SK-N-SH treated with all-trans-retinoic acid at 6 μM for 48 hours (cell line): ENCODE data around the gene TUBB1.

Experiments
- ATAC-seq: fragments of 200-7000 bp; cut with Tn5 transposase; 3 replicates; pipeline ENCODE4 v1.9.1; 2020; ENCODE audit warnings: mild to moderate bottlenecking, moderate library complexity
- ARNTL ChIP-seq: fragments of 450-650 bp; formaldehyde crosslinking; IDR thresholded peaks from 2 replicates; pipeline ENCODE4 v1.5.0; 2020; ENCODE audit warnings: low read depth, mild to moderate bottlenecking, moderate library complexity, borderline replicate concordance
- BACH2 ChIP-seq: fragments of 250-450 bp; sonication (Bioruptor Pico); IDR thresholded peaks from 2 replicates; pipeline ENCODE4 v1.9.0; 2021; ENCODE audit warnings: mild to moderate bottlenecking, borderline replicate concordance
- CREB5 ChIP-seq: fragments of 250-450 bp; sonication (Bioruptor Pico); IDR thresholded peaks from 2 replicates; pipeline ENCODE4 v1.5.1; 2020; ENCODE audit warnings: low read depth, mild to moderate bottlenecking, moderate library complexity
- CSDC2 ChIP-seq: fragments of 250-450 bp; sonication (Bioruptor Pico); IDR thresholded peaks from 2 replicates; pipeline ENCODE4 v1.5.0; 2020; ENCODE audit warnings: mild to moderate bottlenecking, moderate library complexity
- ESRRG ChIP-seq: fragments of 250-450 bp; sonication (Bioruptor Pico); IDR thresholded peaks from 2 replicates; pipeline ENCODE4 v1.6.1; 2021; ENCODE audit warnings: mild to moderate bottlenecking
- GLIS3 ChIP-seq: fragments of 250-450 bp; sonication (Bioruptor Pico); IDR thresholded peaks from 2 replicates; pipeline ENCODE4 v1.5.0; 2020; ENCODE audit warnings: mild to moderate bottlenecking, moderate library complexity
- ISL1 ChIP-seq: fragments of 250-450 bp; sonication (Bioruptor Pico); IDR thresholded peaks from 2 replicates; pipeline ENCODE4 v2.1.2; 2022; ENCODE audit warnings: mild to moderate bottlenecking, moderate library complexity
- OSR1 ChIP-seq: fragments of 250-450 bp; sonication (Bioruptor Pico); IDR thresholded peaks from 2 replicates; pipeline ENCODE4 v1.8.0; 2022; ENCODE audit warnings: moderate library complexity, mild to moderate bottlenecking, inconsistent platforms
- PATZ1 ChIP-seq: fragments of 250-450 bp; sonication (Bioruptor Pico); IDR thresholded peaks from 2 replicates; pipeline ENCODE4 v1.8.0; 2020; ENCODE audit warnings: mild to moderate bottlenecking, moderate library complexity, borderline replicate concordance
- POU6F1 ChIP-seq: fragments of 250-450 bp; sonication (Bioruptor Pico); IDR thresholded peaks from 2 replicates; pipeline ENCODE4 v1.8.0; 2021; ENCODE audit warnings: low read depth, mild to moderate bottlenecking, moderate library complexity, borderline replicate concordance
- PPARA ChIP-seq: fragments of 250-450 bp; sonication (Bioruptor Pico); IDR thresholded peaks from 2 replicates; pipeline ENCODE4 v1.5.0; 2020; ENCODE audit warnings: mild to moderate bottlenecking, borderline replicate concordance
- RARB ChIP-seq: fragments of 250-450 bp; sonication (Bioruptor Pico); IDR thresholded peaks from 2 replicates; pipeline ENCODE4 v1.8.0; 2021; ENCODE audit warnings: mild to moderate bottlenecking, moderate library complexity
- SNAI2 ChIP-seq: fragments of 250-450 bp; sonication (Bioruptor Pico); IDR thresholded peaks from 2 replicates; pipeline ENCODE4 v1.5.0; 2020; ENCODE audit warnings: mild to moderate bottlenecking, moderate library complexity
- TCF4 ChIP-seq: fragments of 250-450 bp; sonication (Bioruptor Pico); IDR thresholded peaks from 2 replicates; pipeline ENCODE4 v1.8.0; 2021; ENCODE audit warnings: mild to moderate bottlenecking, moderate library complexity, borderline replicate concordance
- ZC3H10 ChIP-seq: fragments of 250-450 bp; sonication (Bioruptor Pico); IDR thresholded peaks from 2 replicates; pipeline ENCODE4 v1.5.1; 2021; ENCODE audit warnings: mild to moderate bottlenecking, moderate library complexity
- ZFP30 ChIP-seq: fragments of 450-650 bp; formaldehyde crosslinking; IDR thresholded peaks from 2 replicates; pipeline ENCODE4 v1.5.0; 2022; ENCODE audit warnings: mild to moderate bottlenecking, moderate library complexity
- ZNF565 ChIP-seq: fragments of 450-650 bp; formaldehyde crosslinking; conservative IDR thresholded peaks from 2 replicates; pipeline ENCODE4 v1.5.0; 2020; ENCODE audit warnings: low read depth, mild to moderate bottlenecking, moderate library complexity
- ZNF70 ChIP-seq: fragments of 450-650 bp; formaldehyde crosslinking; IDR thresholded peaks from 2 replicates; pipeline ENCODE4 v1.5.0; 2020; ENCODE audit warnings: mild to moderate bottlenecking, moderate library complexity
- ZNF8 ChIP-seq: fragments of 450-650 bp; formaldehyde crosslinking; IDR thresholded peaks from 2 replicates; pipeline ENCODE4 v1.5.0; 2020; ENCODE audit warnings: mild to moderate bottlenecking, moderate library complexity
- TF ChIP-seq, protein P1 (sequence below): fragments of 250-450 bp; sonication (Bioruptor Pico); IDR thresholded peaks from 2 replicates; pipeline ENCODE4 v1.5.0; 2020; ENCODE audit warnings: mild to moderate bottlenecking, moderate library complexity

The TUBB1 gene

DNA sequence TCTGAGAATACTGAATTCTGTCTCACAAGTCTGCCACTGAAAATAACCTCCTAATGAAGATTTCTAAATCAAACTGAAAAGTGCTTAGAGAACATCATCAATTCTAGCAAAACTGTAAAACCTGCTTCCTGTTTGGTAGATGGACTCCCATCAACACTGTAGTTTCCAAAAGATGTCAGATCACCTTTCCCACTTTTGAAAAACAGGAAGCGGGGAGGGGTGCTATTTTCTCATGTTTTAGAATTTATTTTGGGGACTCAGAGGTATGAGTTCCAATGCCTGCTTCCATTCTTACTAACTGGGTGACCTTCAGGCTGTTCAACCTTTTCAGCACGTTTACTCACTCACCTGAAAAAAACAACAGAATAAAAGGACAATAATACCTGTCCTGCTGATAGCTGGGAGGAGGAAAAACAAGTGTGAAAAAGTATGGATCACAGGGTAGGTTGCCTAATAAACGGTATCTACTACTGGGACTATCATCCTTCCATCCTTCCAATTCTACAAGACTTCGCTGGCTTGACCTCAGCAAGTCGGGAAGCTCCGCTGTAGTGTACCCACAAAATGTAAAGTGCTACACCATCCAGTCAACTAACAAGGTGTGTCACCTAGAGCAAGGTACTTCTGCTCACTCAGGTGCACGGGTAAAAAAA is 11.8 kb downstream of the TUBB1 start (continued):
- TF ChIP-seq, protein P1, sequence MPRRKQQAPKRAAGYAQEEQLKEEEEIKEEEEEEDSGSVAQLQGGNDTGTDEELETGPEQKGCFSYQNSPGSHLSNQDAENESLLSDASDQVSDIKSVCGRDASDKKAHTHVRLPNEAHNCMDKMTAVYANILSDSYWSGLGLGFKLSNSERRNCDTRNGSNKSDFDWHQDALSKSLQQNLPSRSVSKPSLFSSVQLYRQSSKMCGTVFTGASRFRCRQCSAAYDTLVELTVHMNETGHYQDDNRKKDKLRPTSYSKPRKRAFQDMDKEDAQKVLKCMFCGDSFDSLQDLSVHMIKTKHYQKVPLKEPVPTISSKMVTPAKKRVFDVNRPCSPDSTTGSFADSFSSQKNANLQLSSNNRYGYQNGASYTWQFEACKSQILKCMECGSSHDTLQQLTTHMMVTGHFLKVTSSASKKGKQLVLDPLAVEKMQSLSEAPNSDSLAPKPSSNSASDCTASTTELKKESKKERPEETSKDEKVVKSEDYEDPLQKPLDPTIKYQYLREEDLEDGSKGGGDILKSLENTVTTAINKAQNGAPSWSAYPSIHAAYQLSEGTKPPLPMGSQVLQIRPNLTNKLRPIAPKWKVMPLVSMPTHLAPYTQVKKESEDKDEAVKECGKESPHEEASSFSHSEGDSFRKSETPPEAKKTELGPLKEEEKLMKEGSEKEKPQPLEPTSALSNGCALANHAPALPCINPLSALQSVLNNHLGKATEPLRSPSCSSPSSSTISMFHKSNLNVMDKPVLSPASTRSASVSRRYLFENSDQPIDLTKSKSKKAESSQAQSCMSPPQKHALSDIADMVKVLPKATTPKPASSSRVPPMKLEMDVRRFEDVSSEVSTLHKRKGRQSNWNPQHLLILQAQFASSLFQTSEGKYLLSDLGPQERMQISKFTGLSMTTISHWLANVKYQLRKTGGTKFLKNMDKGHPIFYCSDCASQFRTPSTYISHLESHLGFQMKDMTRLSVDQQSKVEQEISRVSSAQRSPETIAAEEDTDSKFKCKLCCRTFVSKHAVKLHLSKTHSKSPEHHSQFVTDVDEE = no peak
- TF ChIP-seq ESRRG (CRISPR knock-in tag) = no peak
- TF ChIP-seq CREB5 (CRISPR knock-in tag) = no peak
- TF ChIP-seq ZNF8 (CRISPR knock-in tag) = no peak
- TF ChIP-seq SNAI2 (CRISPR knock-in tag) = no peak
- TF ChIP-seq ISL1 (CRISPR knock-in tag) = no peak
- no peak for TF ChIP-seq ARNTL (CRISPR knock-in tag)

- no peak for ATAC-seq
- TF ChIP-seq PATZ1 (no peak), ZNF70 (CRISPR knock-in tag) (no peak), RARB (CRISPR knock-in tag) (no peak), ZC3H10 (CRISPR knock-in tag) (no peak), ZNF565 (CRISPR knock-in tag) (no peak), ISL1 (CRISPR knock-in tag) (no peak), GLIS3 (CRISPR knock-in tag) (no peak), CREB5 (CRISPR knock-in tag) (no peak), SNAI2 (CRISPR knock-in tag) (no peak), ZFP30 (CRISPR knock-in tag) (no peak), PPARA (CRISPR knock-in tag) (no peak), ARNTL (CRISPR knock-in tag) (no peak), POU6F1 (CRISPR knock-in tag) (no peak), OSR1 (CRISPR knock-in tag) (no peak), TCF4 (CRISPR knock-in tag) (no peak), BACH2 (no peak), CSDC2 (CRISPR knock-in tag) (no peak)
- TF ChIP-seq, protein P1 = no peak
Measured at GRCh38 chr20:59031564-59032022, 12.4 kb downstream of the TUBB1 start.
